ENCODE data around the gene KIRREL3.
"Not testable (repeated sequence)": the region's sequence is repeated elsewhere in the genome, so short reads cannot be mapped to it uniquely, and the experiment has no call there.

Gene KIRREL3

GRCh38 chr11:126410649-126411048 lies 589.9 kb downstream of the KIRREL3 start:
- DNase-seq = no peak

- no peak for DNase-seq
These were observed 591.0 kb downstream of the KIRREL3 start for GRCh38 chr11:126409620-126409985.

GRCh38 chr11:126408901-126409619 lies 591.5 kb downstream of the KIRREL3 start:
- DNase-seq = no peak

- DNase-seq = no peak
These were observed 592.1 kb downstream of the KIRREL3 start for GRCh38 chr11:126408496-126408895.

GRCh38 chr11:126407682-126408288 lies 592.8 kb downstream of the KIRREL3 start:
- DNase-seq = no peak

- DNase-seq = no peak
These were observed 593.5 kb downstream of the KIRREL3 start for GRCh38 chr11:126407101-126407521.

- DNase-seq = no peak
These were observed 594.2 kb downstream of the KIRREL3 start for GRCh38 chr11:126406368-126406767.

- no peak for DNase-seq
These were observed 594.7 kb downstream of the KIRREL3 start for GRCh38 chr11:126405906-126406305.

- no peak for DNase-seq
These were observed 595.2 kb downstream of the KIRREL3 start for GRCh38 chr11:126405374-126405773.

- DNase-seq = no peak
These were observed 596.2 kb downstream of the KIRREL3 start for GRCh38 chr11:126404367-126404766.

GRCh38 chr11:126403658-126404057 lies 596.9 kb downstream of the KIRREL3 start:
- no peak for DNase-seq

GRCh38 chr11:126403022-126403581 lies 597.5 kb downstream of the KIRREL3 start:
- DNase-seq = no peak

GRCh38 chr11:126400479-126400878 lies 600.1 kb downstream of the KIRREL3 start:
- no peak for DNase-seq

GRCh38 chr11:126400019-126400418 lies 600.6 kb downstream of the KIRREL3 start:
- no peak for DNase-seq

GRCh38 chr11:126398721-126399120 lies 601.8 kb downstream of the KIRREL3 start:
- no peak for DNase-seq

- no peak for DNase-seq
These were observed 602.3 kb downstream of the KIRREL3 start for GRCh38 chr11:126398296-126398695.

- no peak for DNase-seq
These were observed 603.6 kb downstream of the KIRREL3 start for GRCh38 chr11:126396965-126397364.

GRCh38 chr11:126396266-126396665 lies 604.3 kb downstream of the KIRREL3 start:
- DNase-seq = not testable (repeated sequence)

- DNase-seq = not testable (repeated sequence)
These were observed 604.8 kb downstream of the KIRREL3 start for GRCh38 chr11:126395784-126396183.

- not testable (repeated sequence) for DNase-seq
These were observed 605.9 kb downstream of the KIRREL3 start for GRCh38 chr11:126394634-126395072.

GRCh38 chr11:126394036-126394435 lies 606.5 kb downstream of the KIRREL3 start:
- DNase-seq = no peak

GRCh38 chr11:126393143-126393542 lies 607.4 kb downstream of the KIRREL3 start:
- DNase-seq = no peak

GRCh38 chr11:126392633-126393013 lies 607.9 kb downstream of the KIRREL3 start:
- DNase-seq = no peak

- no peak for DNase-seq
These were observed 608.5 kb downstream of the KIRREL3 start for GRCh38 chr11:126391970-126392632.

Measured in T-helper 9 cell (primary cell).